Stimulated activated CD8-positive, alpha-beta memory T cell treated with anti-CD3 and anti-CD28 coated beads, Interleukin-12 subunit alpha, Interleukin-12 subunit beta, amount 100 ng/mL, for 1 hour (primary cell): ENCODE results near the gene DPP7.
"Not testable (repeated sequence)": the region's sequence is repeated elsewhere in the genome, so short reads cannot be mapped to it uniquely, and the experiment has no call there.

Experiments used
- DNase-seq: peaks from one replicate; pipeline ENCODE4 v3.0.0-alpha.2; 2020; ENCODE audit warnings: low read depth

DPP7 gene

DNA sequence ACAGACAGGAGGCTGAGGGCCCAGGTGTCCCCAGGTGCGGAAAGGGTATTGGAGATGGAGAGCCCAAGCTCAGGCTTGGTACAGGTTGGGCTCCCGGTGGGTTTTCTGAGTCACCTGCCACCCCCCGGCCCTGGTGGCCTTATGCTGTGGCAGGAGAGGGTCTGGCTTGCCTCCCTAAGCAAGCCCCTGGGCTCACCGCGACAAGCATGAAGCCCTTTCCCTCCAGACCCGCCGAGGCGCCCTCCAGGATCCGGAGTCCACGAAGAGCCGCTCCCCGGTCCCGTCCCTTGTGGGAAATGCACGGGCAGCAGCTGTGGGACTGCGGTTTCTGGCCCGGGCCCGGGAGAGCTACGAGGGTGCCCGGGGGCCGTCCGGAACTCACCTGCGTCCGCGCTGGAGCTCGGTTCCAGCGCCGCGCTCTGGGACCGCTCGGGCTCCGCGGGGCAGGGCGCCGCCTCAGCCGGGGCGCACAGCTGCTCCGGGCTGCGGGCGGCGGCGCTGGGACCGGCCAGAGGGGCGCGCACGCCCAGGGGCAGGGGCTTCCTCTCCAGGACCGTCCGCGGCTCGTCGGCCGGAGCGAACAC, 44.9 kb downstream of the DPP7 start:
- no peak for DNase-seq

DNA sequence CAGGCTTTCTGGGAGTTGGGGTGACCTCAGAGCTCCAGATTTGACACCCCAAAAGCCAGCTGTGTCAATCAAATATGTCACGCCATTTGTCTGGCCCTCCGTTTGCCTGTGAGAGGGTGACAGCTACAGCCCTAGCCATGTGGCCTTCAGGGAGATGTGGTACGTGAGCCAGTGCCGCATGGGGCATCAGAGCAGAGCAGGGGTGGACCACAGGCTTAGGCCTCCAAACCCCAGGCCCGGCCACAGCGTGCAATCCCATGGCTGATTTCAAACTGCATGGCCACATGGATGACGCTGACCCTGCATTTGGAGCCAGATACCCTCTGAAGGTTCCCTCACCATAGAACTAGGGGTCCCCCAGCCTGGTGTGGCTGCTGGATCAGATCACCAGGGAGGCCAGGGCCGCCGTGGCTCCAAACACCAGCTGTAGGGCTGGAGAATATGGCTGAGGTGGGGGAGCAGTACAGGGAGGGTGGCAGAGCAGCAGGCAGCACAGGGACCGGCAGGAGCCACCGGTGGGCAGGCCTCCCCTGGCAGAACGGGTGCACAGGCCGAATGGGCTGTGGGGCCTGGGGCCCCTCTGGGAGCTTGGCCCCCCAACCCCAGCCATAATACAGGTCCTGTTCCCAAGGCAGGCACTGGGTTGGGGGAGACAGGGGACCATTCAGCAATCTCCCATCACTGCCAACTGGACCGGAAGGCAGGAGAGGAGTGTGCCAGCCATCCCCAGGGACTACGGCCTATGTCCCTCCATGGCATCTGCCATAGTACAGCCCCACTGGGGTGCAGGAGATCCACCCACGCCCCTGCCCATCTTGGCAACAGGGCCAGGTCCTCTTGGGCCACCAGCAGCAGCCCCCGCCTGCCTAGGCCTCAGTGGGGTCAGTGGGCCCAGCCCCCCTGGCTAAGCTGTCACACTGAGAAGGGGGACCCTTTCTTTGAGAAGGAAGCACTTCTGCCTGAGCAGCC, 45.7 kb downstream of the DPP7 start:
- DNase-seq = no peak

DNA sequence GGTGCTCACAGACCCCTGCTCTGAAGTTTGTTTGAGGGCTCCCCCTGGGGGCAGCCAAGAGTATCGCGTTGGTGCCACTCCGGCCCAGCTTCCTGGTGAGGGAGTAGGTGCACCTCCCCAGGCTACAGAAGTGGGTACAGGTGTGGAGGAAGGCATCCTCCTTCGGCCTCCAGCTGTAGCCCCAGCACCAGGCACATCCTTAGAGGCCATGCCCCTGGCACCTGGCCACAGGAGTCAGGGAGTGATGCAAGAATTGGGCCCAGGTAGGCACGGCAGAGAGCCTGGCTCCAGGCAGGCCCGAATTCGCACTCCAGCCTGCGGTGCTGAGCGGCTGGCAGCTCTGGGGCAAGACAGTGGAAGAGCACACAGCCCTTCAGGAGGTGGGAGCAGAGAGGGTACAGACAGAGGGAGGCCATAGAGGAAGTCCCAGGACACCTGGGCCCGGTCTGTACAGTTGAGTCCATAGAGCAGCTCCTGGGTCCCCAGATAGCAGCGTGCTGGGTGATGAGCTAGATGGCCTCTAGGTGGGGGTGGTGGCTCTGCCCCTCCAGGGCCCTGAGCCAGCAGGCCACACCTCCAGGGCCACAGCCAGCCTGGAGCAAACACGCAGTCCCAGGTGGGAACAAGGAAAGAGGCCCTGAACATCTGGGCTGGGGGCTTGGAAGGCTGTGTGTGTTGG, 46.5 kb downstream of the DPP7 start:
- peak; percentile 77 for DNase-seq

DNA sequence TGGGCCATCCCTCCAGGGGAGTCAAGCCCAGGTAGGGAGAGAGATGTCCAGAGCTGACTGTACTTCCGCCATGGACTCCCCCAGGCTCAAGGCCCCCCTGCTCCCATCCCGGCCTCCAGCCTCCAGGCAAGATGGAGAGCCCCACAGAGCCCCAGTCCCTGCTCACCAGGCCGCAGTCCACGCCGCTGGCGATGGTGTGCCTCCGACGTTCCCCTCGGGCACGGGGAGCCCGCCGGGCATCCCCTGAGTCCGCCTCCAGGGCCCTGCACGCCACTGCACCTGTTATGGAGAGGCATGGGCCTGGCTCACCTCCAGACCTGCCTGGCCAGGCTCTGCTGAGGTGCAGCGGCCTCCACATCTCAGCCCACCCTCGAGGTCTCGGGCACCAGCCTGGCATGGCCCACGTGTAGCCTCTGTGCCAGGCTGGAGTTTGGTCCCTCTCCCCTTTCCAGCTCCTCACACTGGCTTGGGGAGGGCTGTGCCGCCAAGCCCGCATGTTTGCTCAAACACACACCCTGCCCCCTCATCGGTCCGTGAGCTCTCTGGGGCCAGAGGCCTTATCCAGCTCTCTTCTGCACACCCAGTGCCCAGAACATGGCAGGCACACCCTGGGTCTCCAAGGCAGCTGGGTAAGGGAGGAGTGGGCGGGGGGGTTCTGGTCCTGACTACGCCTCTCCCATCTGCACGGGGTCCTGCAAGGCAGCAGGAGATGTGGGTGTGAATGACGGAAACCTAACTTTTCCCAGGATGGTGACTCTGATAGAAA, 48.3 kb downstream of the DPP7 start:
- no peak for DNase-seq

DNA sequence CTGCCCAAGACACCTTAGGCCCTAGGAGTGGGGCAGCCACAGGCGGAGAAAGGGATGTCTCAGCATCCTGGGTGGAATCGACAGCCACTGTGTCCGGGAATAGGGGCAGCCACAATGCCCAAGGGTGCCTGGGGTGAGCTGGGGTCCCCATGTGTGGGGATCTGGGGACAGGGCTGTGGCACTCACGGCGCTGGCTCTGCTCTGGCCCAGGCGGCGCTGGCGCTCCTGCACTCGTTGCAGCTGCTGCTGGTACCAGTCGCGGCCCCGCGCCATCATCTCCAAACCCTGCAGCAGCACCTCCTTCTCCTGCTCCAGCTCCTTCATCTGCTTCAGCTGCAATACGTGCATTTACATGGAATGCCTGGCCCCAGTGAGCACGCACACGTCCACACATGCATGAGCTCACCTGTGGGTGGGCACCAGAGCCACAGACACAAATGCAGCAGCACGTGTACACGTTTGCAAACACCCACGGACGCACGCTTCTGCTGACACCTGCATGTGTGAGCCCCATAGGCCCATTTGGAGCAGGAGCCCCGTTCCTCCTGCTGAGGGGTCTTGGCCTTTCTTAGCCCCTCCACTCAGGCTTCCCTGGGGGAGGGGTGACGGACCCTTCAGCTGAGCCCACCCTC, 49.1 kb downstream of the DPP7 start:
- no peak for DNase-seq

DNA sequence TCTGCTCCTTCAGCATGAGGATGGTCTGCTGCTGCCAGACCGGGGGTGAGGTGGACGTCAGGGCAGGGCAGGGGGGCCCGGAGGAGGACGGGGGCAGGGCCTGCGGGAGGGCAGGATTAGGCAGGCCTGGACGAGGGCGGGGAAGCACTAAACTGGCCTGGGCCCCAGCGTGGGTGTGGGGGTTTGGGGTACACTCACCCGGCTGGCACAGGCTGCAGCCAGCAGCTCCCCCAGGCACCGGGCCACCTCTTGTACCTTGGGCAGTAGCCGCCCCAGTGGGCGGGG, 49.7 kb downstream of the DPP7 start:
- no peak for DNase-seq

DNA sequence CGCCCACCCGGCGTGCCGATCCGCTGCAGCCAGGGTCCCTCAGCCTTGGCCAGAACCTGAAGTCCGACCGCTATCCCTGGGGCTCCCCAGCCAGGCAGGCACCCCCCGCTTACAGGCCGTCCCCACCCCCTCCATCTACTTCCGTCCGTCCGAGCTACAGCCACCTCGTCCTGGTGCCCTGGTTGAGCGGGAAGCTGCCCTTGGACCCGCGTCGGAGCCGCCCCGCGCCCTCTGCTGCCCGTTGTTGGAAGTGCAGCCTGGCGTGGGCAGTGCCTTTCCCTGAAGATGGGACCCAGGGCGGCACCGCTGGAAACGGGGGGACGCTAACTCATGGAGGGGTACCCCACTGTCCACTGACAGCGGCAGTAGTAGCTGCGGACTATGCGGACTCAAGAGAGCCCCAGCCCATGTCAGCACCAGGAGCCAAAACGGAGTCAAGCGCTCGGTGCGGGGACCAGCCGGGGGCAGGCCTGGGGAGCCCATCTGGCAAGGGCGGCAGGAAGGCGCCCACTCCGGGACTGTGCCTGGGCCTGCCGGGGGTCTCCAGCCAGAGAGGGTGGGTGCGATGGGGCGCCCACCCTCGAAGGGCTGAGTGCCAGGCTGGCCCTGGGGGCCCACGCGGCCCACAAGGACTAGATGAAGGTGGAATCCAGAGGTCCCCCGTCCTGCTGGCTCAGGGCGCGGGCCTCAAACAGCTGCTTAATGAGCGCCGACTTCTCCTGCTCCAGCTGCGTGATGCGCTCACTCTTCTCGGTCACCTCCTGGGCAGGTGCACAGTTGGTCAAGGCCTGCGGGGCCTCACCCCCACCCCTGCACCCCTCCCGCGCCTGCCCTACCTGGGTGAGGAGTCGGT, 50.3 kb downstream of the DPP7 start:
- DNase-seq = peak; percentile 45

DNA sequence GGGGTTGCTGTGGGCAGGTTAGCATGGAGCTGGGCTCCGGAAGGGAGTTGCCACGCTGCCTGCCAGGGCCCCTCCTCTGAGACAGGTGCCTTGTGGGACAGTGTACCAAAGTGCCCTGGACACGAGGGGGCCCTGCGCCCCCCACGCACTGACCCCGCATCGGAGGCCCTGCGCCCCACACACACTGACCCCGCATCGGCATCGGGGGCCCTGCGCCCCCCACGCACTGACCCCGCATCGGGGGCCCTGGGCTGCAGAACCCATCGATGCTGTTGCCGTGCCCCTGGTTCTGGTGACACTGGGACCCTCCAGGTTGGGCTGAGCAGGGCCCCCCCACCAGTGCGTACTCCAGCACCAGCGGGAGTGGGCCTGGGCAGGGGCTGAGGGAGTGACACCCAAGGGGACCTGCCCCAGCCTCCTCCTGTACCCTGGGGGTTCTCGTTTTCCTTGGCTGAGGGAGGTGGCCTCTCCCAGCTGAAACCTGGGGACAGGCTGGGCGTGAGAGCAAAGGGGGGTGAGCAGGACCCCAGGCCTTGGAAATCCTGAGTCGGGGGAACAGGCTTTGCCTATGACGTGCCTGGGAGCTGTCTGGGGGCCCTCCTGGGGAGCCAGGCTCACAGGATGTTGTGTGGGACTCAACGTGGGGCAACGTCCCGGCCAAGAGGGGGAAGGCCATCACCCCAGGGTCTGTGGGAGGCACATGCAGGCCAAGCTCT, 51.1 kb downstream of the DPP7 start:
- DNase-seq = no peak

DNA sequence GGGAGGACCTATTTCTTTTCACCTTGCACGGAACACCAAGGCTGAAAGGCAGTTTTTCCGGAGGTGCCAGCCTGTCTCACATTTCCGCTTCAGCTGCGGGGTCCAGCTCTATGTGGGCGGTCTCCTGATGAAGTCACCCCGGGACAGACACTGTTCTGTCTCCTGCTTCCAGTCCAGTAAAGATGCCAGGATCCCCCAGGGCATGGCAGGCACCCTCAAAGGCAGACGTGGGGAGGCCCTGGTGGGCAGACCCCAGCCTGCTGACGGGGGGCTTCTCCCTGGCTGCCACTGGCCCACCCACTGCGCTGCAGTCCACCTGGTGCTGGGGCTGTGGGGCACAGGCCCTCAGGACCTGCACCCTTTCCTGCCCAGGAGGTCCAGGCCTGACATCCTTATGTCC, 51.7 kb downstream of the DPP7 start:
- DNase-seq = not testable (repeated sequence)

DNA sequence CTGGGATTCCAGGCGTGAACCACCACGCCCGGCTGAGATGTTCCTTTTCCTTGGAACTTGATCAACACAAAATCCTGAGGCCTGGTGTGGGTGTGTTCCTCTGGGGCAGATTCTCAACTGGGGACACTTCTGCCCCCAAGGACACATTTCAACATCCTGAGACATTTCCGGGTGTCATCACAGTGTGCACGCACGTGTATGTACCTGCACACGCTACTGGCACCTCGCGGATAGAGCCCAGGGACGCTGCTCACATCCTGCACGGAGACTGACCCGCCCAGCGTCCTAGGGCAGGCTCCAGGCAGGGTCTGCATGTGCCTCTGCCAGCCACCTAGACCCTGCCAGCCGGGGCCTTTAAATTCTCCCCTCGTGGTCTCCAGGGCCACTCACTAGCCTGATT, 52.1 kb downstream of the DPP7 start:
- no peak for DNase-seq
